Measurements from ENCODE around the gene ACOXL. TPM values are rescaled to one million over a fixed set of nuclear protein-coding genes. Genes with fewer than 3 reads are reported as not detected.
"Not testable (repeated sequence)": the region's sequence is repeated elsewhere in the genome, so short reads cannot be mapped to it uniquely, and the experiment has no call there.

The ACOXL gene
- total RNA-seq, 1 donor from 2014 or later = 0.23 TPM

DNA sequence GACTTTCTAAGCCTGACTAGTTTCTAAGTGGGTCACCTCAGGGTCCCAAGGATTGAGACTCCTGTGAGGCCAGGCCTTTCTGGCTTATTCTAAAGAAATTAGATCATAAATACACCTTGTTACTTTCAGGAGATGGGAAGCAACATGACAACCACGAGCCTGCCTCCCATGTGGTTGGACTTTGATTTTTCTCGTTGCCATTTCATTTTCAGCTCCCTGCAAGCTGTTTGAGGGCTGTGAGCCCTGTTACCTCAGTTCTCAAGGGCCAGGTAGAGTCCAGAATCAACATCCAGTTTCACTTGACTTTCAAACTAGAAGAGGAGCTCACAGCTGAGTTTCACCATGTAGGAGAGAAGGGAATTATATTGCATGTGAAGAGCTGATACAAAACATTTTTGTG, 228.6 kb downstream of the ACOXL start:
- Mint-ChIP-seq H3K4me1 (ENCODE audit: low read depth, unreplicated experiment) (no peaks in the 10 kb centered on the region), H3K36me3 (ENCODE audit: low read depth, unreplicated experiment) (peaks cover 2% of the 10 kb centered on the region), H3K4me3 (ENCODE audit: unreplicated experiment) (no peak overlapping the region), H3K9me3 (ENCODE audit: unreplicated experiment) (no peaks in the 10 kb centered on the region), H3K27ac (ENCODE audit: unreplicated experiment) (no peak overlapping the region), H3K27me3 (ENCODE audit: low read depth, unreplicated experiment) (peaks cover 24% of the 10 kb centered on the region)
- H3K27ac ChIP-seq (ENCODE audit: low read depth, low read length) = no peak overlapping the region
- H3K4me2 ChIP-seq (ENCODE audit: low read length) = no peak overlapping the region
- no peaks in the 10 kb centered on the region for H4K20me1 ChIP-seq (ENCODE audit: insufficient read depth, low read length)
- no peak for TF ChIP-seq EZH2 (IDR thresholded peaks at IDR 0.05; ENCODE audit: insufficient read depth, low read length)
- no peak for TF ChIP-seq CTCF (IDR thresholded peaks at IDR 0.05; ENCODE audit: insufficient read depth, low read depth, low read length)
- H3K9ac ChIP-seq (ENCODE audit: low read length) = no peak overlapping the region
- H3K79me2 ChIP-seq (ENCODE audit: insufficient read depth, low read length) = no peaks in the 10 kb centered on the region
- peaks cover 15% of the 10 kb centered on the region for H3K27me3 ChIP-seq (ENCODE audit: insufficient read depth, low read length)
- no peaks in the 10 kb centered on the region for H3K9me3 ChIP-seq (ENCODE audit: insufficient read depth, low read depth, low read length)
- FAIRE-seq = no peak
- no peak for DNase-seq (ENCODE audit: low read depth)
- no peak overlapping the region for H3K4me3 ChIP-seq (ENCODE audit: insufficient read depth, low read depth, low read length)
- H3K36me3 ChIP-seq (ENCODE audit: insufficient read depth, low read length) = no peaks in the 10 kb centered on the region
- H3K4me1 ChIP-seq (ENCODE audit: insufficient read depth, low read length) = no peaks in the 10 kb centered on the region
- H2AFZ ChIP-seq (ENCODE audit: low read depth, low read length) = no peak overlapping the region

DNA sequence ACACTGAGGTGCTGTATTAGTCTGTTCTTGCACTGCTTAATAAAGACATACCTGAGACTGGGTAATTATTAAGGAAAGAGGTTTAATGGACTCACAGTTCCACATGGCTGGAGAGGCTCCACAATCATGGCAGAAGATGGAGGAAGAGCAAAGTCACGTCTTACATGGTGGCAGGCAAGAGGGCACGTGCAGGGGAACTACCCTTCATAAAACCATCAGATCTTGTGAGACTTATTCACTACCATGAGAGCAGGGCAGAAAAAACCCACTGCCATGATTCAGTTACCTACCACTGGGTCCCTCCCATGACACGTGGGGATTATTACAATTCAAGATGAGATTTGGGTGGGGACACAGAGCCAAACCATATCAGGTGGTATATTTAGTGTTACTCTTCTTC, 229.3 kb downstream of the ACOXL start:
- H3K36me3 ChIP-seq (ENCODE audit: insufficient read depth, low read length); DNase-seq (ENCODE audit: low read depth); H3K4me1 Mint-ChIP-seq (ENCODE audit: low read depth, unreplicated experiment); H3K4me2 ChIP-seq (ENCODE audit: low read length); H3K79me2 ChIP-seq (ENCODE audit: insufficient read depth, low read length); FAIRE-seq; H3K4me3 Mint-ChIP-seq (ENCODE audit: unreplicated experiment); H3K27ac ChIP-seq (ENCODE audit: low read depth, low read length); H4K20me1 ChIP-seq (ENCODE audit: insufficient read depth, low read length); H3K27ac Mint-ChIP-seq (ENCODE audit: unreplicated experiment); H3K9ac ChIP-seq (ENCODE audit: low read length); H3K9me3 ChIP-seq (ENCODE audit: insufficient read depth, low read depth, low read length); H2AFZ ChIP-seq (ENCODE audit: low read depth, low read length); H3K4me3 ChIP-seq (ENCODE audit: insufficient read depth, low read depth, low read length); H3K4me1 ChIP-seq (ENCODE audit: insufficient read depth, low read length); H3K36me3 Mint-ChIP-seq (ENCODE audit: low read depth, unreplicated experiment); H3K9me3 Mint-ChIP-seq (ENCODE audit: unreplicated experiment): not testable (repeated sequence)
- peaks cover 15% of the 10 kb centered on the region for H3K27me3 ChIP-seq (ENCODE audit: insufficient read depth, low read length)
- peaks cover 24% of the 10 kb centered on the region for H3K27me3 Mint-ChIP-seq (ENCODE audit: low read depth, unreplicated experiment)

DNA sequence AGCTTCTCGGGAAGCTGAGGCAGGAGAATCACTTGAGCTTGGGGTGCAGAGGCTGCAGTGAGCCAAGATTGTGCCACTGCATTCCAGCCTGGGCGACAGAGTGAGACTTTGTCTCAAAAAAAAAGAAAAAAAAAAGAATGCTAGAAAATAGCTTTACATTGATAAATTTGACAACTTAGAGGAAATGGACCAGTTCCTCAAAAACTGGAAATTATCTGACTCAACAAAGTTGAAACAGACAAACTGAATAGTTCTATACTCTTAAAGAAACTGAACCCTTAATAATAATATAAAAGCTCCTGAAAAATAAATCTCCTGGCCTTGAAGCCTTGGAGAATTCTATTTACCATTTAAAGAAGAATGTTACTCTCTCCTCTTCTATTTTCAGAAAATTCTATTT, 237.3 kb downstream of the ACOXL start:
- no peaks in the 10 kb centered on the region for H3K4me1 Mint-ChIP-seq (ENCODE audit: low read depth, unreplicated experiment)
- Histone ChIP-seq H3K4me3 (ENCODE audit: insufficient read depth, low read depth, low read length) (no peak overlapping the region), H3K79me2 (ENCODE audit: insufficient read depth, low read length) (no peaks in the 10 kb centered on the region), H2AFZ (ENCODE audit: low read depth, low read length) (no peak overlapping the region), H3K27ac (ENCODE audit: low read depth, low read length) (no peak overlapping the region), H3K9me3 (ENCODE audit: insufficient read depth, low read depth, low read length) (no peaks in the 10 kb centered on the region), H3K27me3 (ENCODE audit: insufficient read depth, low read length) (peaks cover 5% of the 10 kb centered on the region), H3K4me1 (ENCODE audit: insufficient read depth, low read length) (no peaks in the 10 kb centered on the region), H3K36me3 (ENCODE audit: insufficient read depth, low read length) (no peaks in the 10 kb centered on the region), H4K20me1 (ENCODE audit: insufficient read depth, low read length) (no peaks in the 10 kb centered on the region), H3K9ac (ENCODE audit: low read length) (no peak overlapping the region), H3K4me2 (ENCODE audit: low read length) (no peak overlapping the region)
- no peak overlapping the region for H3K4me3 Mint-ChIP-seq (ENCODE audit: unreplicated experiment)
- H3K27me3 Mint-ChIP-seq (ENCODE audit: low read depth, unreplicated experiment) = no peaks in the 10 kb centered on the region
- peaks cover 3% of the 10 kb centered on the region for H3K36me3 Mint-ChIP-seq (ENCODE audit: low read depth, unreplicated experiment)
- no peak for TF ChIP-seq EZH2 (IDR thresholded peaks at IDR 0.05; ENCODE audit: insufficient read depth, low read length)
- no peak for DNase-seq (ENCODE audit: low read depth)
- H3K9me3 Mint-ChIP-seq (ENCODE audit: unreplicated experiment) = peaks cover 5% of the 10 kb centered on the region
- no peak for FAIRE-seq
- H3K27ac Mint-ChIP-seq (ENCODE audit: unreplicated experiment) = no peak overlapping the region

GRCh38 chr2:110970201-110970600, 237.8 kb downstream of the ACOXL start:
- Histone ChIP-seq H3K4me1 (ENCODE audit: insufficient read depth, low read length) (no peaks in the 10 kb centered on the region), H3K36me3 (ENCODE audit: insufficient read depth, low read length) (no peaks in the 10 kb centered on the region), H3K9ac (ENCODE audit: low read length) (no peak overlapping the region), H4K20me1 (ENCODE audit: insufficient read depth, low read length) (no peaks in the 10 kb centered on the region), H3K27me3 (ENCODE audit: insufficient read depth, low read length) (peaks cover 5% of the 10 kb centered on the region), H3K4me2 (ENCODE audit: low read length) (no peak overlapping the region), H3K79me2 (ENCODE audit: insufficient read depth, low read length) (no peaks in the 10 kb centered on the region), H3K4me3 (ENCODE audit: insufficient read depth, low read depth, low read length) (no peak overlapping the region), H3K27ac (ENCODE audit: low read depth, low read length) (no peak overlapping the region), H2AFZ (ENCODE audit: low read depth, low read length) (no peak overlapping the region), H3K9me3 (ENCODE audit: insufficient read depth, low read depth, low read length) (no peaks in the 10 kb centered on the region)
- DNase-seq (ENCODE audit: low read depth) (no peak), FAIRE-seq (no peak)
- Mint-ChIP-seq H3K27ac (ENCODE audit: unreplicated experiment) (no peak overlapping the region), H3K36me3 (ENCODE audit: low read depth, unreplicated experiment) (peaks cover 3% of the 10 kb centered on the region), H3K9me3 (ENCODE audit: unreplicated experiment) (peaks cover 5% of the 10 kb centered on the region), H3K27me3 (ENCODE audit: low read depth, unreplicated experiment) (no peaks in the 10 kb centered on the region), H3K4me3 (ENCODE audit: unreplicated experiment) (no peak overlapping the region), H3K4me1 (ENCODE audit: low read depth, unreplicated experiment) (no peaks in the 10 kb centered on the region)
- TF ChIP-seq CTCF (IDR thresholded peaks at IDR 0.05; ENCODE audit: insufficient read depth, low read depth, low read length) (no peak), EZH2 (IDR thresholded peaks at IDR 0.05; ENCODE audit: insufficient read depth, low read length) (no peak)

Data from astrocyte (in vitro differentiated cells and primary cell).